HEK293T (cell line): ENCODE results near the gene SSU72.

Experiments used
- FOXM1 ChIP-seq: fragments of 450-650 bp; IDR thresholded peaks from 2 replicates; pipeline ENCODE4 v1.6.1; 2017; ENCODE audit warnings: mild to moderate bottlenecking, borderline replicate concordance
- SUZ12 ChIP-seq: fragments of 450-650 bp; IDR thresholded peaks from 2 replicates; pipeline ENCODE4 v1.6.1; 2016; ENCODE audit warnings: mild to moderate bottlenecking
- TARDBP ChIP-seq: fragments of 450-650 bp; IDR thresholded peaks from 2 replicates; pipeline ENCODE4 v1.6.1; 2016
- ZNF384 ChIP-seq: fragments of 450-650 bp; IDR thresholded peaks from 2 replicates; pipeline ENCODE4 v1.6.1; 2016

DNA sequence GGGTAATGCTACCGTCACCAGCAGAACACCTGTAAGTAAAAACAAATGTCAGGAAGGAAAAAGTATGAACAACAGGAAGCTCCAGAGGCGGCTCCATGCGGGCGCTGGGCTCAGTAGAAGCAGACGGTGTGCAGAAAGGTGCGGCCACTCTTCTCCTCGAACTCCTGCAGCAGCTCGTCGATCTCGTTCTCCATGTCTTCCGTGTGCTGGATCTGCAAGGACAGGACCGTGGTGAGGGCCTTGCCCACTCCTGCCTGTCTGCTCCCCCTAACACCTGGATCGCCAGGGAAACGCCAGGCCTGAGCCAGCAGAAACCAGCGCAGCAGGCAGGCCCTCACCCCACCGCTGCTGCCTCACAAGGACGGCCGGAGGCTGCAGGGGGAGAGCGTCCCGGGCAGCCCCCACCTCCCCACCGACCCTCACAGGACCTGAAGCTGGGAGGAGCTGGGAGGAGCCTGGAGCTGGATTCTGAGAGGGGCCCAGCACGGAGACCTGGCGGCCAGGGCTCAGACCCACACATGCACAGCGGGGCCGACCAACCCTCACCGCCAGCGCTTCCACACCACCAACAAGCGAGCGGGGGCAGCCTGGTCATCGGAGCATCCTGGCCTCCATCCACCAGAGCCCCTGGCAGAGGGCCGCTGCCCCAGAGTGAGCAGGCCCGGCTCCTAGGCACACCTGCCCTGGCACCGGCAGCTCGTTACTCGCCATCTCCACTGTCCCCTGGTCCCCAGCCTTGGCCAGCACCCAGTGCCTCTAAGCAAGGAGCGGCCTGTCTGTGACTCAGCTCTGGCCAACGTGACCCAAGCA is 32.5 kb downstream of the SSU72 start:
- TF ChIP-seq FOXM1, result no peak
- no peak for TF ChIP-seq SUZ12
- no peak for TF ChIP-seq ZNF384
- no peak for TF ChIP-seq TARDBP
